ENCODE data around the gene CD320. TPM values are rescaled to one million over a fixed set of nuclear protein-coding genes. Genes with fewer than 3 reads are reported as not detected.
A peak's percentile ranks its signal among the peaks of the same experiment; 100 is the strongest.
"Not testable (repeated sequence)": the region's sequence is repeated elsewhere in the genome, so short reads cannot be mapped to it uniquely, and the experiment has no call there.

Gene CD320
- total RNA-seq = 24.1 and 24.6 TPM in 2 replicates

DNA sequence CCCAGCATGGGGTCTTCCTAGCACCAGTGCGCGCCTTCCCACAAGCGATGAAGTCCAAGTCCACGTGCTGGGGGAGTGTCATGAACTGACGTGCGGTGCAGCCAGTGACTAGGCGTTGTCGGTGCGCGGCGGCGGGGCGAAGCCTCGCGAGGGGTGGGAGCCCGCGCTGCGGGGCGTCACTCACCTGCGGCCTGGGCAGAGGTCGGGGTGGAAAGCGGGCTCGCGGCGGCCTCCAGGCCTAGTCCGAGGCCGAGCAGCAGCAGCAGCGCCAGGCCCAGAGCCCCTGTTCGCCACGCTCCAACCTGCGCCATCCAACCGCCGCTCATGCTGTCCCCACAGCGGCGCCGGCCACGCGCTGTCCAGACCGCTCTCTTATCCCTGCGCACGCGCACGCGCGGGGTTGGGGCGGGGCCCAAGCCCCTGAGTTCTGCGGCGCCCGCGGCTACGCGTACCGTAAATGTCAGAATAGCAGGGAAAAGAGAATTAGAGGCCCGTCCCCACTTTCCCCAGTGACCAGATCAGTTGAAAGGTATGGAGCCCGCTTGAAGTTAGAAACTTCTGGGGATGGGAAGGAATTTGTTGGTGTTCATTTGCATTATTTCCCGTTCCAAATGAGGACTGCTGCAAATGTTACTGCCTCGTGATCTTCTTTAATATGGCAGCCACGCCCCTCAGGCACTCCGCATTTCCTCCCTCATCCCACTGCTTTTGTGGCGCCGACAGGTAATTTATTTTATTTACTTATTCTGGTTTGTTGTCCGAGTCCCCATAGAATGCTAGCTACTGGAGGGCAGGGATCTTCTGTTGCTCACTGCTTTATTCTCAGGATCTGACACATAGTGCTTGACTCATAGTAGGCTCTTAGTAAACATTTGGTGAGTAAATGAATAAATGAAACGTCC, at the start of gene CD320:
Gene CD320 (minus strand): TSS at position 394 of the 902 bp plus-strand sequence. CDS start 68 bp downstream, at position 326.
- peak; percentile 65 for DNase-seq (ENCODE audit: low read depth)

- DNase-seq (ENCODE audit: low read depth) = no peak
These were observed 48.9 kb upstream of the CD320 start for GRCh38 chr19:8357007-8357521.

GRCh38 chr19:8355631-8356402, 47.7 kb upstream of the CD320 start:
- peak; percentile 97 for DNase-seq (ENCODE audit: low read depth)

DNA sequence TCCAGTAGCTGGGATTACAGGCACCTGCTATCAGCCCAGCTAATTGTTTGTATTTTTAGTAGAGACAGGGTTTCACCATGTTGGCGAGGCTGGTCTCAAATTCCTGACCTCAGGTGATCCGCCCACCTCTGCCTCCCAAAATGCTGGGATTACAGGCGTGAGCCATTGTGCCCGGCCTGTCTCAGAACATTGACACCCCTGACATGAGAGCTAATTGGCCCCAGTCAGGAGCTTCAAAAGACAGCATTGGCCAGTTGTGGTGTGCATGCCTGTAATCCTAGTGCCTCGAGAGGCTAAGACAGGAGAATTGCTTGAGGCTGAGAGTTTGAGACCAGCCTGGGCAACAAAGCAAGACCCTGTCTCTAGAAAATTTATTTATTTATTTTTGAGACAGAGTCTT, 44.7 kb upstream of the CD320 start:
- DNase-seq (ENCODE audit: low read depth) = not testable (repeated sequence)

DNA sequence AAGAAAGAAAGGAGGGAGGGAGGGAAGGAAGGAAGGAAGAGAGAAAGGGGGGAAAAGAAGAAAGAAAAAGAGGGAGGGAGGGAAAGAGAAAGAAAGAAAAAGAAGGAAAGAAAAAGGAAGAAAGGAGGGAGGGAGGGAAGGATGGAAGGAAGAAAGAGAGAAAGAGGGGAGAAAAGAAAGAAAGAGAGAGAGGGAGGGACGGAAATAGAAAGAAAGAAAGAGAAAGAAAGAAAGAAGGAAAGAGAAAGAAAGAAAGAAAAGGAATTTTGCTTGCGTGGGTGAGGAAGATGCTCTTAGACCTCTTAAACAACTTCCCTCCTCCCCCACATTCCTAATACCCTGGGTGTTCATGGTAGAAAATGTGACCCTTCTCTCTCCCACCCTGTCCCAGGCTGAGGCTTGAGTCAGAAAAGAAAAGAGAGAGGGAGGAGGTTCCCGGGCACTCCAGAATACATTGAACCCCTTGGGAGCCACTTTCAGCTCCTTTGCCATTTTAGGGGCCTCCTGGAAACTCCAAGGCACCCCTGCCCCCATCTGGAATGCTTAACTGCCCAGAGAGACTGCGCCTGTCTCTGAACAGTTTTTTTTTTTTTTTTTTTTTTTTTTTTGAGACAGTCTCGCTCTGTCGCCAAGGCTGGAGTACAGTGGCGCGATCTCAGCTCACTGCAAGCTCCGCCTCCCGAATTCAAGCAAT, 44.1 kb upstream of the CD320 start:
- peak; percentile 24 for DNase-seq (ENCODE audit: low read depth)

- DNase-seq (ENCODE audit: low read depth) = not testable (repeated sequence)
These were observed 41.6 kb upstream of the CD320 start for GRCh38 chr19:8349629-8350372.

DNA sequence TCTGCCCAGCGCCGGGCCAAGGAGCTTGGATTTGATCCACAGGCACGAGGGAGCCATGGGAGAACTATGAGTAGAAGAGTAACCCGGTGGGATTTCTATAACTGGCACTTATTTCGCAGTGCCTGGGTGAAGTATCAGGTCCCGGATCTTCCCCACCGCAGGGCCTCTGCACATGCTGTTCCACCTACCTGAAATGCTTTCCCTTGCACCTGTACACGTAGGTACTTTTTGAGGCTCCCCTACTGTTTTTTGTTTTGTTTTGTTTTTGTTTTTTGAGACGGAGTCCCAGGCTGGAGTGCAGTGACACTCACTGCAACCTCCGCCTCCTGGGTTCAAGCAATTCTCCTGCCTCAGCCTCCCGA, 35.3 kb upstream of the CD320 start:
- no peak for DNase-seq (ENCODE audit: low read depth)

DNA sequence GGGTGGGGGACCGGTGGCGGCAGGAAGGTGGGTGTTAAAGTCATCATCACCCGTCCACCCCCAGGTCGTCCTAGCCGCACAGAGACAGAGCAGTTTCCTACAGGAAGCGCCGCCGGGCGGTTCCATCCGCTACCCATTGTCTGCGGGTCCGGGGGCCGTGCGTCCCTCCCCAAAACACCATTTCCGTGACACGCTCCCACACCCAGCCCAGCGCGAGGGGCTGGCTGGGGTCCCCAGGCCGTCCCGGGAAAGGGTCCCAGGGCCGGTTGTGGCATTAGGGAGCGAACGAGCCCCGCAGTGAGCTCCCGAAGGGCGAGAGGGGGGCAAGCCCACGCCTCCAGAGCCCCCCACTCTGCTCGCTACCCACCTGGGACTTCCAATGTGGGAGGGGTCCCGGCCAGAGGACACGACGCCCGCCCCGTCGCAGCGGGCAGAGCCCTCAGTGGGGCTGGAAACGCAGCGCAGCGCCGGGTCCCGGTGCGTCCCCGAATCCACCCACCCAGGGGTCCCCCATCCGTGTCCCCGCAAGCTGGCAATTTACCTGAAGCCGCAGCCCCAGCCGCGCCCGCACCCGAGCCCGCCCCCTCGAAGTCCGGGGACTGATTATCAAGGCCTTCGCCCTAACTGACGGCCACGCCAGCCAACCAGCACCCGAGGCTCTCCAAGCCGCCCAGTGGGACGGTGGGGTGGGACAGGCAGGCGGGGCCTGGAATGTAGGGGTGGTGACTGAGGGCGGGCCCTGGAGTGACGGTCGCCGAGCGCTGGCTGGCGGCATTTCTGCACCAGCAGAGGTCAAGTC, 34.7 kb upstream of the CD320 start, which contains the start of gene KANK3:
Gene KANK3 (minus strand): TSS at position 579 of the 799 bp plus-strand sequence. CDS start 5,434 bp downstream, outside the sequence.
- DNase-seq (ENCODE audit: low read depth) = peak; percentile 84

DNA sequence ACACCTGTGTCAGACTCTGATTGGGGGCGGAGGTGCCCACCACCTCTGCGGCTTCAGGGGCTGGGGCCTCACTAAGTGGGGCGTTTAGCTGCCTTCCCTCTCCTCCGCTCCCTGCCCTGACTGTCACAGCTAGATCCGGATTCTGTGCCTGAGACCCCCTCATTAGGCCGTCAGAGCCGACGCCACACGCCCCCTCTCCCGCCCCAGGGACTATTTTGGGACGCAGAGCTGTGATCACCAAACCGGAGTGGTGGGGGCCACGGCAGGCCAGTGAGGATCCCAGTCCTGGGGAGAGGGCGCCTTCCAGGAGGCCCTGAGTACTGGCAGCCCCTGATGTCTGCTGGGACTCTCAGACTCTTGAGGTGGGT, 34.1 kb upstream of the CD320 start:
- no peak for DNase-seq (ENCODE audit: low read depth)

- DNase-seq (ENCODE audit: low read depth) = not testable (repeated sequence)
These were observed 33.3 kb upstream of the CD320 start for GRCh38 chr19:8341504-8341903.

DNA sequence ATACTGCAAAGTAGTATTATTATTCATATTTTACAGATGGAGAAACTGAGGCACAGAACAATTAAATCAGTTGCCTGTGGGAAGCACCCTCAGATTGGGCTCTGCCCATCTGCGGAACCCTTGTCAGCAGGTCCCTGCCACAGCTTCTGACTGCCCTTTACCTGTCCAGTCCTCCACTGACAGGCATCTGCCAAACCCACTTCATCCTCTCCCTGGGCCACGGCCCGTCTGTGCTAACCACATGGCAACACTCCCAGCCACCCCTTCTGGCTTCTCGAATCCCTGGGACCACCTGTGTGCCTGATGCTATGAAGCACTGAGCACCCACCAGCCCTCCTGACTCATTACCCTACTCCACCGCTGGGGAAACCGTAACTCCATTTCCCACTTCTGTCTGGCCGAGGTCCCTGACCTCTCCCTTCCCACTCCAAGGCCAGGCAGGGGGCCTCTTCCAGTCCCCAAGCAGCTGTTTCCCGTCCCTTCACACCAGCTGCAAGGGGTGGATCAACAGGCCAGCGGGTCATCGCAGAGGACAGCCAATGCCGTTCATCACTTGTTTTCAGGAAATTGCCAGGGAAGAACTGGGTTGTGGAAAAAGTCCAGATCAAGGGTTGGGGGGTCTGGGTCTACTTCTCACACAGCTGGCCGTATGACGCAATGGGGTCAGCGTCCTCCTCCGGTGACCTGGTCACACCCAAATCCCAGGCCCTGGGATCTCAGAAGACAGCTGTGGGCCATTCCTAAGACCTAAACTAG, 32.4 kb upstream of the CD320 start:
- no peak for DNase-seq (ENCODE audit: low read depth)

GRCh38 chr19:8338835-8339234, 30.7 kb upstream of the CD320 start:
- no peak for DNase-seq (ENCODE audit: low read depth)

GRCh38 chr19:8337728-8338127, 29.6 kb upstream of the CD320 start:
- DNase-seq (ENCODE audit: low read depth) = no peak

GRCh38 chr19:8336660-8337059, 28.5 kb upstream of the CD320 start:
- DNase-seq (ENCODE audit: low read depth) = no peak

- no peak for DNase-seq (ENCODE audit: low read depth)
These were observed 28.0 kb upstream of the CD320 start for GRCh38 chr19:8336072-8336569.

GRCh38 chr19:8335343-8336071, 27.3 kb upstream of the CD320 start:
- DNase-seq (ENCODE audit: low read depth) = no peak

GRCh38 chr19:8334458-8335342, 26.5 kb upstream of the CD320 start:
- peak; percentile 19 for DNase-seq (ENCODE audit: low read depth)
